Measurements from ENCODE around the gene KCNB1.

DNA sequence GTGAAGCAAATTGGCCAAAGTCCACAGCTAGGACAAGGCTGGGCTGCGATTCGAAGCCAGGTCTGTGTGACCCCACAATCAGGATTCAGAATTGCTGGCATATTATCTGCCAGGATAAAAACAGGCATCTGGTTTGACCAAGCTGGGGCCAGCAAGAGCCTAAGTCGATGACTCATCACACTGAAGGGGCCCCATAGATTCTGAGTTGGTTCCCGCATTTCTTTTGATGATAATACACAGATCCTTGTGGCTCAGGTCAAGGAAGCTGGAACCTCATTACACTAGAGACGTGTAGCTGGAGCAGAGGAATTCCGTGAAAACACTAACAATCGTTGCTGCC lies 6.5 kb downstream of the KCNB1 start:
- TF ChIP-seq, protein P1, sequence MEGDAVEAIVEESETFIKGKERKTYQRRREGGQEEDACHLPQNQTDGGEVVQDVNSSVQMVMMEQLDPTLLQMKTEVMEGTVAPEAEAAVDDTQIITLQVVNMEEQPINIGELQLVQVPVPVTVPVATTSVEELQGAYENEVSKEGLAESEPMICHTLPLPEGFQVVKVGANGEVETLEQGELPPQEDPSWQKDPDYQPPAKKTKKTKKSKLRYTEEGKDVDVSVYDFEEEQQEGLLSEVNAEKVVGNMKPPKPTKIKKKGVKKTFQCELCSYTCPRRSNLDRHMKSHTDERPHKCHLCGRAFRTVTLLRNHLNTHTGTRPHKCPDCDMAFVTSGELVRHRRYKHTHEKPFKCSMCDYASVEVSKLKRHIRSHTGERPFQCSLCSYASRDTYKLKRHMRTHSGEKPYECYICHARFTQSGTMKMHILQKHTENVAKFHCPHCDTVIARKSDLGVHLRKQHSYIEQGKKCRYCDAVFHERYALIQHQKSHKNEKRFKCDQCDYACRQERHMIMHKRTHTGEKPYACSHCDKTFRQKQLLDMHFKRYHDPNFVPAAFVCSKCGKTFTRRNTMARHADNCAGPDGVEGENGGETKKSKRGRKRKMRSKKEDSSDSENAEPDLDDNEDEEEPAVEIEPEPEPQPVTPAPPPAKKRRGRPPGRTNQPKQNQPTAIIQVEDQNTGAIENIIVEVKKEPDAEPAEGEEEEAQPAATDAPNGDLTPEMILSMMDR (conservative IDR thresholded peaks at IDR 0.05 in 1 of 2, IDR thresholded peaks at IDR 0.05 in 1 of 2; ENCODE audit: low read depth in 1 of 2, low read length in 2 of 2): no peak
- no peak for TF ChIP-seq EZH2 (IDR thresholded peaks at IDR 0.05; ENCODE audit: low read length, missing control alignments)

All from fibroblast of lung (primary cell).